ENCODE measurements around the gene COL13A1.

The COL13A1 gene

GRCh38 chr10:69791812-69792211 is 9.9 kb upstream of the COL13A1 start:
- TF ChIP-seq, protein P1, sequence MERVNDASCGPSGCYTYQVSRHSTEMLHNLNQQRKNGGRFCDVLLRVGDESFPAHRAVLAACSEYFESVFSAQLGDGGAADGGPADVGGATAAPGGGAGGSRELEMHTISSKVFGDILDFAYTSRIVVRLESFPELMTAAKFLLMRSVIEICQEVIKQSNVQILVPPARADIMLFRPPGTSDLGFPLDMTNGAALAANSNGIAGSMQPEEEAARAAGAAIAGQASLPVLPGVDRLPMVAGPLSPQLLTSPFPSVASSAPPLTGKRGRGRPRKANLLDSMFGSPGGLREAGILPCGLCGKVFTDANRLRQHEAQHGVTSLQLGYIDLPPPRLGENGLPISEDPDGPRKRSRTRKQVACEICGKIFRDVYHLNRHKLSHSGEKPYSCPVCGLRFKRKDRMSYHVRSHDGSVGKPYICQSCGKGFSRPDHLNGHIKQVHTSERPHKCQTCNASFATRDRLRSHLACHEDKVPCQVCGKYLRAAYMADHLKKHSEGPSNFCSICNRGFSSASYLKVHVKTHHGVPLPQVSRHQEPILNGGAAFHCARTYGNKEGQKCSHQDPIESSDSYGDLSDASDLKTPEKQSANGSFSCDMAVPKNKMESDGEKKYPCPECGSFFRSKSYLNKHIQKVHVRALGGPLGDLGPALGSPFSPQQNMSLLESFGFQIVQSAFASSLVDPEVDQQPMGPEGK (CRISPR knock-in tag; IDR thresholded peaks at IDR 0.05; ENCODE audit: borderline replicate concordance) = no peak
- TF ChIP-seq POU6F1 (CRISPR knock-in tag; IDR thresholded peaks at IDR 0.05; ENCODE audit: borderline replicate concordance, low read depth) = no peak
- TF ChIP-seq ZFP3 (CRISPR knock-in tag; IDR thresholded peaks at IDR 0.05) = no peak
- no peak for ATAC-seq

- TF ChIP-seq ESRRG (CRISPR knock-in tag; IDR thresholded peaks at IDR 0.05) = no peak
- TF ChIP-seq PPARA (CRISPR knock-in tag; IDR thresholded peaks at IDR 0.05; ENCODE audit: borderline replicate concordance) = no peak
- TF ChIP-seq ZNF565 (CRISPR knock-in tag; conservative IDR thresholded peaks at IDR 0.05; ENCODE audit: low read depth) = no peak
- no peak for TF ChIP-seq RARB (CRISPR knock-in tag; IDR thresholded peaks at IDR 0.05)
- no peak for TF ChIP-seq OSR1 (CRISPR knock-in tag; IDR thresholded peaks at IDR 0.05)
- no peak for TF ChIP-seq ZNF70 (CRISPR knock-in tag; IDR thresholded peaks at IDR 0.05)
- TF ChIP-seq TCF4 (CRISPR knock-in tag; IDR thresholded peaks at IDR 0.05; ENCODE audit: borderline replicate concordance) = no peak
- no peak for TF ChIP-seq SNAI2 (CRISPR knock-in tag; IDR thresholded peaks at IDR 0.05)
- TF ChIP-seq, protein P2, sequence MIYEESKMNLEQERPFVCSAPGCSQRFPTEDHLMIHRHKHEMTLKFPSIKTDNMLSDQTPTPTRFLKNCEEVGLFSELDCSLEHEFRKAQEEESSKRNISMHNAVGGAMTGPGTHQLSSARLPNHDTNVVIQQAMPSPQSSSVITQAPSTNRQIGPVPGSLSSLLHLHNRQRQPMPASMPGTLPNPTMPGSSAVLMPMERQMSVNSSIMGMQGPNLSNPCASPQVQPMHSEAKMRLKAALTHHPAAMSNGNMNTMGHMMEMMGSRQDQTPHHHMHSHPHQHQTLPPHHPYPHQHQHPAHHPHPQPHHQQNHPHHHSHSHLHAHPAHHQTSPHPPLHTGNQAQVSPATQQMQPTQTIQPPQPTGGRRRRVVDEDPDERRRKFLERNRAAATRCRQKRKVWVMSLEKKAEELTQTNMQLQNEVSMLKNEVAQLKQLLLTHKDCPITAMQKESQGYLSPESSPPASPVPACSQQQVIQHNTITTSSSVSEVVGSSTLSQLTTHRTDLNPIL (CRISPR knock-in tag; IDR thresholded peaks at IDR 0.05; ENCODE audit: low read depth) = no peak
- no peak for TF ChIP-seq POU6F1 (CRISPR knock-in tag; IDR thresholded peaks at IDR 0.05; ENCODE audit: borderline replicate concordance, low read depth)
- ATAC-seq = no peak
Measured at GRCh38 chr10:69792341-69792740, 9.4 kb upstream of the COL13A1 start.

- no peak for ATAC-seq
- TF ChIP-seq RARB (CRISPR knock-in tag; IDR thresholded peaks at IDR 0.05) (no peak), POU6F1 (CRISPR knock-in tag; IDR thresholded peaks at IDR 0.05; ENCODE audit: borderline replicate concordance, low read depth) (no peak), ISL1 (CRISPR knock-in tag; IDR thresholded peaks at IDR 0.05) (no peak), TCF4 (CRISPR knock-in tag; IDR thresholded peaks at IDR 0.05; ENCODE audit: borderline replicate concordance) (no peak), PPARA (CRISPR knock-in tag; IDR thresholded peaks at IDR 0.05; ENCODE audit: borderline replicate concordance) (no peak), ZNF8 (CRISPR knock-in tag; IDR thresholded peaks at IDR 0.05) (no peak), ZFP30 (CRISPR knock-in tag; IDR thresholded peaks at IDR 0.05) (no peak), ZNF565 (CRISPR knock-in tag; conservative IDR thresholded peaks at IDR 0.05; ENCODE audit: low read depth) (no peak), TOX (CRISPR knock-in tag; IDR thresholded peaks at IDR 0.05; ENCODE audit: borderline replicate concordance) (no peak)
- TF ChIP-seq, protein P2 (CRISPR knock-in tag; IDR thresholded peaks at IDR 0.05; ENCODE audit: low read depth) = no peak
Measured at GRCh38 chr10:69794673-69795072, 7.0 kb upstream of the COL13A1 start.

- TF ChIP-seq PPARA (CRISPR knock-in tag; IDR thresholded peaks at IDR 0.05; ENCODE audit: borderline replicate concordance) (no peak), TSHZ2 (CRISPR knock-in tag; IDR thresholded peaks at IDR 0.05) (no peak), ZFP30 (CRISPR knock-in tag; IDR thresholded peaks at IDR 0.05) (no peak), ZNF565 (CRISPR knock-in tag; conservative IDR thresholded peaks at IDR 0.05; ENCODE audit: low read depth) (no peak), POU6F1 (CRISPR knock-in tag; IDR thresholded peaks at IDR 0.05; ENCODE audit: borderline replicate concordance, low read depth) (no peak)
- no peak for ATAC-seq
Measured at GRCh38 chr10:69795242-69795934, 6.3 kb upstream of the COL13A1 start.

Measured in SK-N-SH treated with all-trans-retinoic acid at 6 μM for 48 hours (cell line).